ENCODE measurements around the gene MACROD1.

GRCh38 chr11:64077607-64078006, 88.3 kb downstream of the MACROD1 start:
- TF ChIP-seq CTCF (IDR thresholded peaks at IDR 0.05), result no peak
- no peak for TF ChIP-seq POLR2A (IDR thresholded peaks at IDR 0.05)

Measured in Peyer's patch (tissue), 4 donors.